ENCODE data around the gene CELSR1. TPM values are rescaled to one million over a fixed set of nuclear protein-coding genes. Genes with fewer than 3 reads are reported as not detected.
"Not testable (repeated sequence)": the region's sequence is repeated elsewhere in the genome, so short reads cannot be mapped to it uniquely, and the experiment has no call there.

The CELSR1 gene
- total RNA-seq, 2 experiments from 2014 or later = 0.08 TPM; not detected in 1

GRCh38 chr22:46520880-46521279, 16.5 kb downstream of the CELSR1 start:
- H3K27me3 Mint-ChIP-seq (ENCODE audit: low read depth) = peaks cover 3% of the 10 kb centered on the region
- DNase-seq (no peak), ATAC-seq (no peak)
- ChIA-PET CTCF (no interaction called here), POLR2A (no interaction called here)
- no peaks in the 10 kb centered on the region for H3K4me1 Mint-ChIP-seq (ENCODE audit: low read depth)
- H3K4me3 Mint-ChIP-seq = no peak overlapping the region
- no peaks in the 10 kb centered on the region for H3K9me3 Mint-ChIP-seq (ENCODE audit: insufficient read depth)
- no peaks in the 10 kb centered on the region for H3K36me3 Mint-ChIP-seq (ENCODE audit: low read depth)
- no peak overlapping the region for H3K27ac Mint-ChIP-seq

GRCh38 chr22:46519377-46519776, 18.0 kb downstream of the CELSR1 start:
- Mint-ChIP-seq H3K4me1 (ENCODE audit: low read depth) (no peaks in the 10 kb centered on the region), H3K9me3 (ENCODE audit: insufficient read depth) (no peaks in the 10 kb centered on the region), H3K4me3 (no peak overlapping the region), H3K27me3 (ENCODE audit: low read depth) (peaks cover 3% of the 10 kb centered on the region), H3K36me3 (ENCODE audit: low read depth) (no peaks in the 10 kb centered on the region), H3K27ac (no peak overlapping the region)
- DNase-seq = no peak
- ATAC-seq = no peak
- ChIA-PET CTCF (no interaction called here), POLR2A (no interaction called here)

- Mint-ChIP-seq H3K9me3 (ENCODE audit: insufficient read depth) (no peaks in the 10 kb centered on the region), H3K27me3 (ENCODE audit: low read depth) (peaks cover 3% of the 10 kb centered on the region), H3K36me3 (ENCODE audit: low read depth) (no peaks in the 10 kb centered on the region), H3K27ac (no peak overlapping the region), H3K4me3 (no peak overlapping the region), H3K4me1 (ENCODE audit: low read depth) (no peaks in the 10 kb centered on the region)
- ChIA-PET CTCF (no interaction called here), POLR2A (no interaction called here)
- no peak for ATAC-seq
- DNase-seq = no peak
Measured at GRCh38 chr22:46518542-46519325, 18.7 kb downstream of the CELSR1 start.

GRCh38 chr22:46518038-46518437, 19.4 kb downstream of the CELSR1 start:
- CTCF ChIA-PET = no interaction called here

GRCh38 chr22:46517255-46517761, 20.1 kb downstream of the CELSR1 start:
- no peak for ATAC-seq
- no peaks in the 10 kb centered on the region for H3K9me3 Mint-ChIP-seq (ENCODE audit: insufficient read depth)
- no peak overlapping the region for H3K4me3 Mint-ChIP-seq
- no peaks in the 10 kb centered on the region for H3K36me3 Mint-ChIP-seq (ENCODE audit: low read depth)
- DNase-seq = no peak
- no peaks in the 10 kb centered on the region for H3K4me1 Mint-ChIP-seq (ENCODE audit: low read depth)
- ChIA-PET POLR2A (no interaction called here), CTCF (no interaction called here)
- no peak overlapping the region for H3K27ac Mint-ChIP-seq
- peaks cover 3% of the 10 kb centered on the region for H3K27me3 Mint-ChIP-seq (ENCODE audit: low read depth)

More at GRCh38 chr22:46518038-46518437, 19.4 kb downstream of the CELSR1 start:
- no peak for DNase-seq
- POLR2A ChIA-PET = no interaction called here
- Mint-ChIP-seq H3K9me3 (ENCODE audit: insufficient read depth) (no peaks in the 10 kb centered on the region), H3K27me3 (ENCODE audit: low read depth) (peaks cover 3% of the 10 kb centered on the region), H3K27ac (no peak overlapping the region), H3K4me3 (no peak overlapping the region), H3K36me3 (ENCODE audit: low read depth) (no peaks in the 10 kb centered on the region), H3K4me1 (ENCODE audit: low read depth) (no peaks in the 10 kb centered on the region)
- no peak for ATAC-seq

- Mint-ChIP-seq H3K4me3 (no peak overlapping the region), H3K9me3 (ENCODE audit: insufficient read depth) (no peaks in the 10 kb centered on the region), H3K27me3 (ENCODE audit: low read depth) (peaks cover 3% of the 10 kb centered on the region), H3K4me1 (ENCODE audit: low read depth) (no peaks in the 10 kb centered on the region), H3K36me3 (ENCODE audit: low read depth) (no peaks in the 10 kb centered on the region), H3K27ac (no peak overlapping the region)
- ChIA-PET CTCF (no interaction called here), POLR2A (no interaction called here)
- no peak for DNase-seq
- ATAC-seq = no peak
Measured at GRCh38 chr22:46516638-46517037, 20.8 kb downstream of the CELSR1 start.

GRCh38 chr22:46516112-46516487, 21.3 kb downstream of the CELSR1 start:
- CTCF ChIA-PET; H3K9me3 Mint-ChIP-seq (ENCODE audit: insufficient read depth); DNase-seq; H3K27me3 Mint-ChIP-seq (ENCODE audit: low read depth); H3K4me1 Mint-ChIP-seq (ENCODE audit: low read depth); H3K27ac Mint-ChIP-seq; H3K4me3 Mint-ChIP-seq; POLR2A ChIA-PET; H3K36me3 Mint-ChIP-seq (ENCODE audit: low read depth); ATAC-seq: not testable (repeated sequence)

- ChIA-PET CTCF (no interaction called here), POLR2A (no interaction called here)
- Mint-ChIP-seq H3K4me1 (ENCODE audit: low read depth) (no peaks in the 10 kb centered on the region), H3K36me3 (ENCODE audit: low read depth) (no peaks in the 10 kb centered on the region), H3K27me3 (ENCODE audit: low read depth) (peaks cover 3% of the 10 kb centered on the region), H3K4me3 (no peak overlapping the region), H3K27ac (no peak overlapping the region), H3K9me3 (ENCODE audit: insufficient read depth) (no peaks in the 10 kb centered on the region)
- ATAC-seq = no peak
- no peak for DNase-seq
Measured at GRCh38 chr22:46515208-46516111, 22.0 kb downstream of the CELSR1 start.

- H3K27me3 Mint-ChIP-seq (ENCODE audit: low read depth) = peaks cover 3% of the 10 kb centered on the region
- H3K27ac Mint-ChIP-seq = no peak overlapping the region
- H3K36me3 Mint-ChIP-seq (ENCODE audit: low read depth) = no peaks in the 10 kb centered on the region
- CTCF ChIA-PET = no interaction called here
- H3K4me3 Mint-ChIP-seq = no peak overlapping the region
- ATAC-seq = no peak
- DNase-seq = no peak
- POLR2A ChIA-PET = no interaction called here
- H3K9me3 Mint-ChIP-seq (ENCODE audit: insufficient read depth) = no peaks in the 10 kb centered on the region
- H3K4me1 Mint-ChIP-seq (ENCODE audit: low read depth) = no peaks in the 10 kb centered on the region
Measured at GRCh38 chr22:46514592-46515207, 22.7 kb downstream of the CELSR1 start.

- POLR2A ChIA-PET = no interaction called here
- H3K27me3 Mint-ChIP-seq (ENCODE audit: low read depth) = peaks cover 3% of the 10 kb centered on the region
- ATAC-seq (no peak), DNase-seq (no peak)
- H3K4me1 Mint-ChIP-seq (ENCODE audit: low read depth) = no peaks in the 10 kb centered on the region
- no peaks in the 10 kb centered on the region for H3K36me3 Mint-ChIP-seq (ENCODE audit: low read depth)
- no peaks in the 10 kb centered on the region for H3K9me3 Mint-ChIP-seq (ENCODE audit: insufficient read depth)
- no peak overlapping the region for H3K27ac Mint-ChIP-seq
- CTCF ChIA-PET = no interaction called here
- H3K4me3 Mint-ChIP-seq = no peak overlapping the region
Measured at GRCh38 chr22:46513908-46514550, 23.4 kb downstream of the CELSR1 start.

- Mint-ChIP-seq H3K27me3 (ENCODE audit: low read depth) (peaks cover 3% of the 10 kb centered on the region), H3K4me1 (ENCODE audit: low read depth) (no peaks in the 10 kb centered on the region), H3K27ac (no peak overlapping the region), H3K36me3 (ENCODE audit: low read depth) (no peaks in the 10 kb centered on the region), H3K9me3 (ENCODE audit: insufficient read depth) (no peaks in the 10 kb centered on the region), H3K4me3 (no peak overlapping the region)
- POLR2A ChIA-PET = no interaction called here
- DNase-seq = no peak
- ATAC-seq = no peak
- CTCF ChIA-PET = no interaction called here
Measured at GRCh38 chr22:46512683-46513082, 24.7 kb downstream of the CELSR1 start.

GRCh38 chr22:46512039-46512370, 25.4 kb downstream of the CELSR1 start:
- no peaks in the 10 kb centered on the region for H3K36me3 Mint-ChIP-seq (ENCODE audit: low read depth)
- H3K4me3 Mint-ChIP-seq = no peak overlapping the region
- ATAC-seq (no peak), DNase-seq (no peak)
- H3K4me1 Mint-ChIP-seq (ENCODE audit: low read depth) = no peaks in the 10 kb centered on the region
- H3K9me3 Mint-ChIP-seq (ENCODE audit: insufficient read depth) = no peaks in the 10 kb centered on the region
- POLR2A ChIA-PET = no interaction called here
- no peaks in the 10 kb centered on the region for H3K27me3 Mint-ChIP-seq (ENCODE audit: low read depth)
- CTCF ChIA-PET = no interaction called here
- no peak overlapping the region for H3K27ac Mint-ChIP-seq
